ENCODE measurements around the gene PIK3R5.

DNA sequence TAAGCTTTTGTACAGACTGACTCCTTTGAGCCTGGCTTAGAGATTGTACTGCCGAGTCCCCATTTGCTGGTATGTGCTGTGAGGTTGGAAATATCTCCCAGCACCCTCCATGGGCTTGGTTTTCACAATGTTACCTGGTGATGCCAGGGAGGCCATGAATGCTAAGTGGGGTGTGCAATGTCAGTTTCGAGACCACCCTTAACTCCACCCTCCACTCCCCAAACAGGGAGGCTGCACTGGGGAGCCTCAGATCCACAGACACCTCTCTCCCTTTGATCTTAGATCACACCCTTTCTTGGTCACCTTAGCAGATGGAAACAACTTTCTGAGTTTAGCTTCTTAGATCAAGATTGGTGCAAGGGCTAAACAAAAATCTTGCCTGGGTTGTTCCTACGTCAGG, 69.4 kb downstream of the PIK3R5 start:
- TF ChIP-seq ZC3H11A (IDR thresholded peaks at IDR 0.05): no peak
- TF ChIP-seq, protein P1, sequence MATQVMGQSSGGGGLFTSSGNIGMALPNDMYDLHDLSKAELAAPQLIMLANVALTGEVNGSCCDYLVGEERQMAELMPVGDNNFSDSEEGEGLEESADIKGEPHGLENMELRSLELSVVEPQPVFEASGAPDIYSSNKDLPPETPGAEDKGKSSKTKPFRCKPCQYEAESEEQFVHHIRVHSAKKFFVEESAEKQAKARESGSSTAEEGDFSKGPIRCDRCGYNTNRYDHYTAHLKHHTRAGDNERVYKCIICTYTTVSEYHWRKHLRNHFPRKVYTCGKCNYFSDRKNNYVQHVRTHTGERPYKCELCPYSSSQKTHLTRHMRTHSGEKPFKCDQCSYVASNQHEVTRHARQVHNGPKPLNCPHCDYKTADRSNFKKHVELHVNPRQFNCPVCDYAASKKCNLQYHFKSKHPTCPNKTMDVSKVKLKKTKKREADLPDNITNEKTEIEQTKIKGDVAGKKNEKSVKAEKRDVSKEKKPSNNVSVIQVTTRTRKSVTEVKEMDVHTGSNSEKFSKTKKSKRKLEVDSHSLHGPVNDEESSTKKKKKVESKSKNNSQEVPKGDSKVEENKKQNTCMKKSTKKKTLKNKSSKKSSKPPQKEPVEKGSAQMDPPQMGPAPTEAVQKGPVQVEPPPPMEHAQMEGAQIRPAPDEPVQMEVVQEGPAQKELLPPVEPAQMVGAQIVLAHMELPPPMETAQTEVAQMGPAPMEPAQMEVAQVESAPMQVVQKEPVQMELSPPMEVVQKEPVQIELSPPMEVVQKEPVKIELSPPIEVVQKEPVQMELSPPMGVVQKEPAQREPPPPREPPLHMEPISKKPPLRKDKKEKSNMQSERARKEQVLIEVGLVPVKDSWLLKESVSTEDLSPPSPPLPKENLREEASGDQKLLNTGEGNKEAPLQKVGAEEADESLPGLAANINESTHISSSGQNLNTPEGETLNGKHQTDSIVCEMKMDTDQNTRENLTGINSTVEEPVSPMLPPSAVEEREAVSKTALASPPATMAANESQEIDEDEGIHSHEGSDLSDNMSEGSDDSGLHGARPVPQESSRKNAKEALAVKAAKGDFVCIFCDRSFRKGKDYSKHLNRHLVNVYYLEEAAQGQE (IDR thresholded peaks at IDR 0.05): no peak
- TF ChIP-seq, protein P2, sequence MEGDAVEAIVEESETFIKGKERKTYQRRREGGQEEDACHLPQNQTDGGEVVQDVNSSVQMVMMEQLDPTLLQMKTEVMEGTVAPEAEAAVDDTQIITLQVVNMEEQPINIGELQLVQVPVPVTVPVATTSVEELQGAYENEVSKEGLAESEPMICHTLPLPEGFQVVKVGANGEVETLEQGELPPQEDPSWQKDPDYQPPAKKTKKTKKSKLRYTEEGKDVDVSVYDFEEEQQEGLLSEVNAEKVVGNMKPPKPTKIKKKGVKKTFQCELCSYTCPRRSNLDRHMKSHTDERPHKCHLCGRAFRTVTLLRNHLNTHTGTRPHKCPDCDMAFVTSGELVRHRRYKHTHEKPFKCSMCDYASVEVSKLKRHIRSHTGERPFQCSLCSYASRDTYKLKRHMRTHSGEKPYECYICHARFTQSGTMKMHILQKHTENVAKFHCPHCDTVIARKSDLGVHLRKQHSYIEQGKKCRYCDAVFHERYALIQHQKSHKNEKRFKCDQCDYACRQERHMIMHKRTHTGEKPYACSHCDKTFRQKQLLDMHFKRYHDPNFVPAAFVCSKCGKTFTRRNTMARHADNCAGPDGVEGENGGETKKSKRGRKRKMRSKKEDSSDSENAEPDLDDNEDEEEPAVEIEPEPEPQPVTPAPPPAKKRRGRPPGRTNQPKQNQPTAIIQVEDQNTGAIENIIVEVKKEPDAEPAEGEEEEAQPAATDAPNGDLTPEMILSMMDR (IDR thresholded peaks at IDR 0.05): no peak
- no peak for TF ChIP-seq CEBPB (IDR thresholded peaks at IDR 0.05)
- TF ChIP-seq, protein P3, sequence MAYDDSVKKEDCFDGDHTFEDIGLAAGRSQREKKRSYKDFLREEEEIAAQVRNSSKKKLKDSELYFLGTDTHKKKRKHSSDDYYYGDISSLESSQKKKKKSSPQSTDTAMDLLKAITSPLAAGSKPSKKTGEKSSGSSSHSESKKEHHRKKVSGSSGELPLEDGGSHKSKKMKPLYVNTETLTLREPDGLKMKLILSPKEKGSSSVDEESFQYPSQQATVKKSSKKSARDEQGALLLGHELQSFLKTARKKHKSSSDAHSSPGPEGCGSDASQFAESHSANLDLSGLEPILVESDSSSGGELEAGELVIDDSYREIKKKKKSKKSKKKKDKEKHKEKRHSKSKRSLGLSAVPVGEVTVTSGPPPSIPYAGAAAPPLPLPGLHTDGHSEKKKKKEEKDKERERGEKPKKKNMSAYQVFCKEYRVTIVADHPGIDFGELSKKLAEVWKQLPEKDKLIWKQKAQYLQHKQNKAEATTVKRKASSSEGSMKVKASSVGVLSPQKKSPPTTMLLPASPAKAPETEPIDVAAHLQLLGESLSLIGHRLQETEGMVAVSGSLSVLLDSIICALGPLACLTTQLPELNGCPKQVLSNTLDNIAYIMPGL (CRISPR knock-in tag; IDR thresholded peaks at IDR 0.05; ENCODE audit: borderline replicate concordance): no peak
- no peak for TF ChIP-seq POLR2A (IDR thresholded peaks at IDR 0.05; ENCODE audit: low read length)
- no peak for TF ChIP-seq ZFP36 (IDR thresholded peaks at IDR 0.05; ENCODE audit: borderline replicate concordance, partially characterized antibody)
- TF ChIP-seq, protein P4, sequence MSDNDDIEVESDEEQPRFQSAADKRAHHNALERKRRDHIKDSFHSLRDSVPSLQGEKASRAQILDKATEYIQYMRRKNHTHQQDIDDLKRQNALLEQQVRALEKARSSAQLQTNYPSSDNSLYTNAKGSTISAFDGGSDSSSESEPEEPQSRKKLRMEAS (IDR thresholded peaks at IDR 0.05): no peak

All from A549 (cell line).